COR-L47 (cell line): ENCODE data around the gene CCIN.
"Not testable (repeated sequence)": the region's sequence is repeated elsewhere in the genome, so short reads cannot be mapped to it uniquely, and the experiment has no call there.

Experiments
- DNase-seq: peaks from one replicate; lab custom pipeline; 2025; lab: John Stamatoyannopoulos, UW

The CCIN gene

GRCh38 chr9:36169166-36169565 is at the start of gene CCIN:
TSS of gene CCIN (plus strand) at chr9:36169388. CDS start at chr9:36169503, 115 bp downstream.
- no peak for DNase-seq

- DNase-seq = no peak
Observed at GRCh38 chr9:36119476-36119875, 49.7 kb upstream of the CCIN start.

GRCh38 chr9:36120705-36121104 is 48.5 kb upstream of the CCIN start:
- DNase-seq = peak; percentile 52

- DNase-seq = no peak
Observed at GRCh38 chr9:36121971-36122370, 47.2 kb upstream of the CCIN start.

- DNase-seq = no peak
Observed at GRCh38 chr9:36123515-36123914, 45.7 kb upstream of the CCIN start.

GRCh38 chr9:36125062-36125855 is 43.9 kb upstream of the CCIN start:
- DNase-seq = no peak

- DNase-seq = no peak
Observed at GRCh38 chr9:36126016-36126730, 43.0 kb upstream of the CCIN start.

GRCh38 chr9:36127652-36128244 is 41.4 kb upstream of the CCIN start:
- DNase-seq = no peak

- DNase-seq = no peak
Observed at GRCh38 chr9:36128349-36128748, 40.8 kb upstream of the CCIN start.

GRCh38 chr9:36129139-36129538 is 40.0 kb upstream of the CCIN start:
- DNase-seq = no peak

- not testable (repeated sequence) for DNase-seq
Observed at GRCh38 chr9:36131666-36132065, 37.5 kb upstream of the CCIN start.

GRCh38 chr9:36132086-36132485 is 37.1 kb upstream of the CCIN start:
- DNase-seq = no peak

- no peak for DNase-seq
Observed at GRCh38 chr9:36134761-36135505, 34.3 kb upstream of the CCIN start.

- DNase-seq = no peak
Observed at GRCh38 chr9:36135741-36136271, 33.4 kb upstream of the CCIN start.

GRCh38 chr9:36136272-36136893 is 32.8 kb upstream of the CCIN start, which contains the start of gene GLIPR2:
TSS of gene GLIPR2 (plus strand) at chr9:36136733. CDS start at chr9:36136779, 46 bp downstream.
- peak; percentile 30 for DNase-seq

GRCh38 chr9:36136894-36137391 is 32.2 kb upstream of the CCIN start:
- DNase-seq = no peak

GRCh38 chr9:36137392-36138004 is 31.7 kb upstream of the CCIN start:
- DNase-seq = no peak

GRCh38 chr9:36138496-36138895 is 30.7 kb upstream of the CCIN start:
- no peak for DNase-seq

- DNase-seq = no peak
Observed at GRCh38 chr9:36138901-36139300, 30.3 kb upstream of the CCIN start.
